Activated CD8-positive, alpha-beta T cell treated with anti-CD3 and anti-CD28 coated beads for 36 hours (primary cell): Measurements from ENCODE around the gene TRIM39. TPM values are rescaled to one million over a fixed set of nuclear protein-coding genes. Genes with fewer than 3 reads are reported as not detected.
"Not testable (repeated sequence)": the region's sequence is repeated elsewhere in the genome, so short reads cannot be mapped to it uniquely, and the experiment has no call there.

Experiments
- ATAC-seq: fragments of 200-7000 bp; cut with Tn5 transposase; one replicate; pipeline ENCODE4 v1.10.0; 2021; ENCODE audit warnings: mild to moderate bottlenecking, moderate library complexity
- CTCF ChIA-PET: fragments of 350-600 bp; sonication (Branson Sonifier 250); formaldehyde crosslinking; loops from one replicate; lab custom pipeline; 2021; ENCODE audit warnings: antibody characterized with exemption; lab: Charles Lee
- POLR2A ChIA-PET: fragments of 350-600 bp; sonication (Branson Sonifier 250); formaldehyde crosslinking; loops from one replicate; lab custom pipeline; 2021; ENCODE audit warnings: antibody characterized with exemption; lab: Charles Lee
- DNase-seq: peaks from one replicate; pipeline ENCODE4 v3.0.0-alpha.2; 2020
- H3K27ac Mint-ChIP-seq: one replicate; pipeline ENCODE4 v1.8.0; 2021; ENCODE audit warnings: mild to moderate bottlenecking, mixed read lengths
- H3K27me3 Mint-ChIP-seq: one replicate; pipeline ENCODE4 v1.8.0; 2021; ENCODE audit warnings: mixed read lengths
- H3K36me3 Mint-ChIP-seq: one replicate; pipeline ENCODE4 v1.8.0; 2021; ENCODE audit warnings: low read depth, mixed read lengths
- H3K4me1 Mint-ChIP-seq: one replicate; pipeline ENCODE4 v1.8.0; 2021; ENCODE audit warnings: low read depth, mixed read lengths
- H3K4me3 Mint-ChIP-seq: one replicate; pipeline ENCODE4 v1.8.0; 2021; ENCODE audit warnings: mild to moderate bottlenecking, moderate library complexity, mixed read lengths
- H3K9me3 Mint-ChIP-seq: one replicate; pipeline ENCODE4 v1.8.0; 2021; ENCODE audit warnings: mixed read lengths
- CTCF ChIP-seq: fragments of 200-600 bp; IDR thresholded peaks from one replicate; pipeline ENCODE4 v1.8.0; 2022; ENCODE audit warnings: antibody characterized with exemption, mild to moderate bottlenecking
- intact Hi-C: fragments of 100-400 bp; cut with micrococcal nuclease; formaldehyde crosslinking; loops from one replicate; pipeline ENCODE4 v1.10.0; 2022
- total RNA-seq, 2 experiments: library from RNA; stranded (reverse); gene quantifications; one replicate each; pipeline ENCODE4 v1.2.3, GENCODE V29; 2021

TRIM39 gene
- total RNA-seq, 2 experiments from 2014 or later: 21.6 to 22.3 TPM

DNA sequence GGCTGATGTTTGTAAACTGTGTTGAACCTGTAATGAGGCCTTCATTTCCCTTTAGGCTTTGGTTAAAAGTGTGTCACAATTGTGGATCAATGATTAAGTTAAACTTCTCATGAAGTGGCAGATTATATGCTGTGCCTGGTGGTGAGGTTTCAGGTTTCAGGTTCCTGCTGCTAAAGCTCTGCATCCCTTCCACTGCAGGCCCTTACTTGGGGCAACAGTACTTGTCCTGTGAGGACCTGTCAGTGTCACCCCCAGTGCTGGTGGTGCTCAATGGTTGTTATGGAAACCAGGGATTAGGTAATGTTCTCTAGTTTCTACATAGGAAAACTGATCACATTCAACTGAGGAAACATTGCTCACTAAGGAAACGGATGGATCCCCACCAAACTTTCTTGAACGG lies 36.7 kb downstream of the TRIM39 start:
- Mint-ChIP-seq H3K4me1 (no peaks in the 10 kb centered on the region), H3K27me3 (peaks cover 58% of the 10 kb centered on the region), H3K36me3 (no peaks in the 10 kb centered on the region), H3K4me3 (no peak overlapping the region), H3K9me3 (no peaks in the 10 kb centered on the region), H3K27ac (no peak overlapping the region)
- ATAC-seq: no peak
- POLR2A ChIA-PET: interaction anchor here (1.1 kb wide), 1 partner anchor 10 kb away, joined by 3 read pairs; no protein-coding TSS in a partner anchor
- intact Hi-C loops: no loop called here
- CTCF ChIA-PET: interaction anchor here (1.2 kb wide), 1 partner anchor 10 kb away, joined by 3 read pairs; no protein-coding TSS in a partner anchor
- no peak for DNase-seq
- no peak for TF ChIP-seq CTCF

DNA sequence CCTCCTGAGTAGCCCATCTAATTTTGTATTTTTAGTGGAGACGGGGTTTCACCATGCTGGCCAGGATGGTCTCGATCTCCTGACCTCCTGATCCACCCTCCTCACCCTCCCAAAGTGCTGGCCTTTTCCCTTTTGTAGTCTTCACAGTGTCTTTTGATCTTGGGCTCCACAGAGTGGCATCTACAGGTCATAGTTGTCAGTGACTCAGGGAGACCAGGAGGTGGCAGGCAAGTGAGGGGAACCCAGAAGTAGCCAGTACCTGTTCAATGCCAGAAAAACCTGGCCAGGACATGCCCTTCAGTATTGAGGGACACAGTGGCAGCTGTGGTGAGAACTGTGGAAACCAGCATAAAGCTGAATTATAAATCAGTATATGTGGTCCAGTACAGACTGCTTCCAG lies 37.9 kb downstream of the TRIM39 start:
- intact Hi-C loops: no loop called here
- POLR2A ChIA-PET: no interaction called here
- no peaks in the 10 kb centered on the region for H3K4me1 Mint-ChIP-seq
- H3K27ac Mint-ChIP-seq: no peak overlapping the region
- no peak overlapping the region for H3K4me3 Mint-ChIP-seq
- ATAC-seq: no peak
- no peak for TF ChIP-seq CTCF
- CTCF ChIA-PET: no interaction called here
- H3K36me3 Mint-ChIP-seq: no peaks in the 10 kb centered on the region
- no peaks in the 10 kb centered on the region for H3K9me3 Mint-ChIP-seq
- DNase-seq: no peak
- peaks cover 55% of the 10 kb centered on the region for H3K27me3 Mint-ChIP-seq

- CTCF ChIA-PET: interaction anchor here (1.3 to 3.4 kb wide), 2 partner anchors 11 to 237 kb away, joined by 3 to 18 read pairs; no protein-coding TSS in a partner anchor
- POLR2A ChIA-PET, ATAC-seq, H3K36me3 Mint-ChIP-seq, intact Hi-C loops, H3K27ac Mint-ChIP-seq, DNase-seq, H3K4me1 Mint-ChIP-seq, H3K9me3 Mint-ChIP-seq, H3K4me3 Mint-ChIP-seq: not testable (repeated sequence)
- peaks cover 27% of the 10 kb centered on the region for H3K27me3 Mint-ChIP-seq
Observed at GRCh38 chr6:30369280-30369679, 42.6 kb downstream of the TRIM39 start.

- intact Hi-C loops: no loop called here
- DNase-seq (no peak), ATAC-seq (no peak)
- no peak overlapping the region for H3K4me3 Mint-ChIP-seq
- H3K27me3 Mint-ChIP-seq: peaks cover 24% of the 10 kb centered on the region
- POLR2A ChIA-PET: interaction anchor here (0.6 kb wide), 1 partner anchor 62 kb away, joined by 3 read pairs; no protein-coding TSS in a partner anchor
- no peak for TF ChIP-seq CTCF
- H3K27ac Mint-ChIP-seq: no peak overlapping the region
- H3K36me3 Mint-ChIP-seq: no peaks in the 10 kb centered on the region
- CTCF ChIA-PET: no interaction called here
- H3K9me3 Mint-ChIP-seq: no peaks in the 10 kb centered on the region
- no peaks in the 10 kb centered on the region for H3K4me1 Mint-ChIP-seq
Observed at GRCh38 chr6:30378290-30378937, 51.7 kb downstream of the TRIM39 start.

- ATAC-seq (no peak), DNase-seq (no peak)
- ChIA-PET POLR2A (no interaction called here), CTCF (interaction anchor here (1.0 to 1.5 kb wide), 4 partner anchors 15 to 73 kb away, joined by 3 to 4 read pairs (median 4); no protein-coding TSS in a partner anchor)
- H3K36me3 Mint-ChIP-seq: no peaks in the 10 kb centered on the region
- no peaks in the 10 kb centered on the region for H3K9me3 Mint-ChIP-seq
- H3K4me3 Mint-ChIP-seq: no peak overlapping the region
- intact Hi-C loops: no loop called here
- H3K27me3 Mint-ChIP-seq: peaks cover 39% of the 10 kb centered on the region
- no peak overlapping the region for H3K27ac Mint-ChIP-seq
- no peaks in the 10 kb centered on the region for H3K4me1 Mint-ChIP-seq
- TF ChIP-seq CTCF: no peak
Observed at GRCh38 chr6:30380464-30380863, 53.7 kb downstream of the TRIM39 start.
